Measurements from ENCODE around the gene ALK.

The ALK gene

GRCh38 chr2:29628862-29629261 is 292.5 kb downstream of the ALK start:
- no peak for DNase-seq
- Histone ChIP-seq H3K27ac (no peak overlapping the region), H3K36me3 (no peaks in the 10 kb centered on the region), H3K9me3 (ENCODE audit: severe bottlenecking) (no peaks in the 10 kb centered on the region), H3K27me3 (ENCODE audit: insufficient read depth, low read depth, severe bottlenecking) (no peaks in the 10 kb centered on the region), H3K4me3 (ENCODE audit: low read depth, low read length) (no peak overlapping the region)
- TF ChIP-seq, protein P1, sequence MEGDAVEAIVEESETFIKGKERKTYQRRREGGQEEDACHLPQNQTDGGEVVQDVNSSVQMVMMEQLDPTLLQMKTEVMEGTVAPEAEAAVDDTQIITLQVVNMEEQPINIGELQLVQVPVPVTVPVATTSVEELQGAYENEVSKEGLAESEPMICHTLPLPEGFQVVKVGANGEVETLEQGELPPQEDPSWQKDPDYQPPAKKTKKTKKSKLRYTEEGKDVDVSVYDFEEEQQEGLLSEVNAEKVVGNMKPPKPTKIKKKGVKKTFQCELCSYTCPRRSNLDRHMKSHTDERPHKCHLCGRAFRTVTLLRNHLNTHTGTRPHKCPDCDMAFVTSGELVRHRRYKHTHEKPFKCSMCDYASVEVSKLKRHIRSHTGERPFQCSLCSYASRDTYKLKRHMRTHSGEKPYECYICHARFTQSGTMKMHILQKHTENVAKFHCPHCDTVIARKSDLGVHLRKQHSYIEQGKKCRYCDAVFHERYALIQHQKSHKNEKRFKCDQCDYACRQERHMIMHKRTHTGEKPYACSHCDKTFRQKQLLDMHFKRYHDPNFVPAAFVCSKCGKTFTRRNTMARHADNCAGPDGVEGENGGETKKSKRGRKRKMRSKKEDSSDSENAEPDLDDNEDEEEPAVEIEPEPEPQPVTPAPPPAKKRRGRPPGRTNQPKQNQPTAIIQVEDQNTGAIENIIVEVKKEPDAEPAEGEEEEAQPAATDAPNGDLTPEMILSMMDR (IDR thresholded peaks at IDR 0.05; ENCODE audit: low read depth, low read length) = no peak

- no peaks in the 10 kb centered on the region for H3K9me3 ChIP-seq (ENCODE audit: severe bottlenecking)
- H3K4me3 ChIP-seq (ENCODE audit: low read depth, low read length) = no peak overlapping the region
- no peaks in the 10 kb centered on the region for H3K27me3 ChIP-seq (ENCODE audit: insufficient read depth, low read depth, severe bottlenecking)
- TF ChIP-seq, protein P1 (IDR thresholded peaks at IDR 0.05; ENCODE audit: low read depth, low read length) = no peak
- DNase-seq = no peak
- no peak overlapping the region for H3K27ac ChIP-seq
- H3K36me3 ChIP-seq = no peaks in the 10 kb centered on the region
These were observed 293.2 kb downstream of the ALK start for GRCh38 chr2:29628108-29628745.

GRCh38 chr2:29627279-29627711 is 294.1 kb downstream of the ALK start:
- no peak for DNase-seq
- H3K27ac ChIP-seq = no peak overlapping the region
- H3K9me3 ChIP-seq (ENCODE audit: severe bottlenecking) = no peaks in the 10 kb centered on the region
- TF ChIP-seq, protein P1 (IDR thresholded peaks at IDR 0.05; ENCODE audit: low read depth, low read length) = no peak
- no peaks in the 10 kb centered on the region for H3K36me3 ChIP-seq
- H3K4me3 ChIP-seq (ENCODE audit: low read depth, low read length) = no peak overlapping the region
- H3K27me3 ChIP-seq (ENCODE audit: insufficient read depth, low read depth, severe bottlenecking) = no peaks in the 10 kb centered on the region

GRCh38 chr2:29620890-29621289 is 300.5 kb downstream of the ALK start:
- Histone ChIP-seq H3K27me3 (ENCODE audit: insufficient read depth, low read depth, severe bottlenecking) (no peaks in the 10 kb centered on the region), H3K4me3 (ENCODE audit: low read depth, low read length) (no peak overlapping the region), H3K9me3 (ENCODE audit: severe bottlenecking) (no peaks in the 10 kb centered on the region), H3K27ac (no peak overlapping the region), H3K36me3 (no peaks in the 10 kb centered on the region)
- TF ChIP-seq, protein P1 (IDR thresholded peaks at IDR 0.05; ENCODE audit: low read depth, low read length) = no peak
- DNase-seq = no peak

DNA sequence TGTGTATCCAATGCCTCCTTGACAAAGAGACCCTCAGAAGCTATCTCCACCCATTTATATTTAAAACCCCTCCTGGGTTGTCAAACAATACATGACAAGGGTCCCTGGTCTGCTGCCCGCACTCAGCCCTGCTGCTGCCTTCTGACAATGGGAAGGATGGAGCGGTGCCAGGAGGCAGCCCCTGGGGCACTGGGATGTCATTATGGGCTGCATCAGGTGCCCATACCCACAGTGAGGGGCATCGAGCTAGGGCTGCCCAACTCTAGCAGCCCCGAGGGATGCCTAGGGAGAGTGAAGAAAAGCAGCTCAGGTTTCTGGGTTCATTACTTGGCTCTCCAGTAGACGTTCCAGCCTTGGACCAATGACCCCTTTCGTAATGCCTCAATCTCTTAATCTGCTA is 301.7 kb downstream of the ALK start:
- no peak for DNase-seq
- H3K4me3 ChIP-seq (ENCODE audit: low read depth, low read length) = no peak overlapping the region
- H3K36me3 ChIP-seq = no peaks in the 10 kb centered on the region
- TF ChIP-seq, protein P1 (IDR thresholded peaks at IDR 0.05; ENCODE audit: low read depth, low read length) = no peak
- H3K27ac ChIP-seq = no peak overlapping the region
- no peaks in the 10 kb centered on the region for H3K27me3 ChIP-seq (ENCODE audit: insufficient read depth, low read depth, severe bottlenecking)
- H3K9me3 ChIP-seq (ENCODE audit: severe bottlenecking) = no peaks in the 10 kb centered on the region

- Histone ChIP-seq H3K9me3 (ENCODE audit: severe bottlenecking) (no peaks in the 10 kb centered on the region), H3K4me3 (ENCODE audit: low read depth, low read length) (no peak overlapping the region), H3K36me3 (no peaks in the 10 kb centered on the region), H3K27ac (no peak overlapping the region), H3K27me3 (ENCODE audit: insufficient read depth, low read depth, severe bottlenecking) (no peaks in the 10 kb centered on the region)
- TF ChIP-seq, protein P1 (IDR thresholded peaks at IDR 0.05; ENCODE audit: low read depth, low read length) = no peak
- DNase-seq = no peak
These were observed 303.4 kb downstream of the ALK start for GRCh38 chr2:29618024-29618423.

Measured in WERI-Rb-1 (cell line).